NCI-H345 treated with DMSO at 0.1 percent for 48 hours (cell line): ENCODE measurements around the gene CRYBB3.
A peak's percentile ranks its signal among the peaks of the same experiment; 100 is the strongest.
"Not testable (repeated sequence)": the region's sequence is repeated elsewhere in the genome, so short reads cannot be mapped to it uniquely, and the experiment has no call there.

ENCODE experiments used
- DNase-seq: peaks from one replicate; lab custom pipeline; 2025; ENCODE audit not compliant: unreplicated experiment; lab: John Stamatoyannopoulos, UW

The CRYBB3 gene

GRCh38 chr22:25204547-25204946 is 4.9 kb downstream of the CRYBB3 start:
- not testable (repeated sequence) for DNase-seq

DNA sequence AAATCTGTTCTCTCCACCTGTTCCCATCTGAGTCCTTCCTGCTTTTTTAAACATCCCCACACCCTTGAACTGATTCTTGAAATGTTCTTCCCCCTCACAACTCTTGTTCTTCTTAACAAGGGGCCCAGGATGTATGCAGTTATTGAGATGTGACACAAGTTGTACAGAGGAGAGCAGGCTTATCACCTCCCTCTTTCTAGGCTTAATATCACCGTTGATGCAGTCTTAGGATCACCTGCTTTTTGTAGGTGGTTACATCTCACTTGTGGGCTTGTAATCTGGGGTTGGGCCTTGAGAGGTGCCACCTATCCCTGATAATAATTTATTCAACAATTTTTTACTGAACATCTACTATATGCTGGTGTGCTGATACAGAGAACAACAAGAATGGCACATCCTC is 6.2 kb downstream of the CRYBB3 start:
- no peak for DNase-seq

DNA sequence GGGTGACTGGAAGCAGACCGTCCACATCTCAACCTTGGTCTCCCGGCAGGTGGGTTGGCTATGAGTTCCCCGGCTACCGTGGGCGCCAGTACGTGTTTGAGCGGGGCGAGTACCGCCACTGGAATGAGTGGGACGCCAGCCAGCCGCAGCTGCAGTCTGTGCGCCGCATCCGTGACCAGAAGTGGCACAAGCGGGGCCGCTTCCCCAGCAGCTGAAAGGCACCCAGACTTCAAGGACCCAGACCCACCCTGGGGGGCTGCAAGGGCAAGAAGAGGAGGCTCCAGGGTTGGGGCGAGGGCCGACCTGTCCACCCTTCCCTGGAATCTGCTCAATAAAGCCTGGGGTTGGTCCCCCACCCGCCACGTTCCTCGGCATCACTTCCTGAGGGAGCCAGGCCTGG is 7.3 kb downstream of the CRYBB3 start:
- no peak for DNase-seq

DNA sequence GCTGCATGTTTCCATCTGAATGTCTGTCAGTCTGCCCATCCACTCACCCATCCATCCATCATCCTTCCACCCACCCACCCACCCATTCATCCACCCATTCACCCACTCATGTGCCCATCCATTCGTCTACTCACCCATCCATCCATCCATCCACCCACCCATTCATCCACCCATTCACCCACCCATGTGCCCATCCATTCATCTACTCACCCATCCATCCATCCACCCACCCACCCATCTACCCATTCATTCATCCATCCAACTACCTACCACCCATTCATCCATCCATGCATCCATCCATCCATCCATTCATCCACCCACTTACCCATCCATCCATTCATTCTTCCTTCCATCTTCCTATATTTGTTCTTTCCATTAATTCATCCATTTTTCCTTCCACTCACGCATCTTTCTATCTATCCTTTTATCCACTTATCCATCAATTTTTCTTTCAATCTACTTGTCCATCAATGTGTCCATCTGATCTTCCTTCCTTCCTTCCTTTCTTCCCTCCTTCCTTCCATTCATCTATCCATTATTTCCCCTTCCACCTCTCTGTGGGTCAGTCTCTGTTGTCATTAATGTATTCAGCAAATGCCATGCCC is 8.0 kb downstream of the CRYBB3 start:
- no peak for DNase-seq

DNA sequence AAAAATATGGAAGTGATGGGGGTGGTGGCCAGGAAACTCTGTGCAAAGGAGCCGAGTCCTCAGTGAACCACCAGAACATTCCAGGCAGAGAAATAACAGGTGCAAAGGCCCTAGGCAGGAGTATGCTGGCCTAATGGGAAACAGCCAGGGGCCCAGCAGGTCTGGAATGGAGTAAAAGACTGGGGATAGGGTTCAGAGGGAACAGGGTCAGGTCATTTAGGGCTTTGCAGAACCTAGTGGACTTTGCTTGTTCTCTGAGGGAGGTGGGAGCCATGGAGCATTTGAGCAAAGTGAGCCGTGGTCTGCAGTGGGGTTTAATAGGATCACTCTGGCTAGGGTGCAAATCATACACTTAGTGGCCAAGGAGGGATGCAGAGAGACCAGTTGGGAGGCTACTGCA is 8.7 kb downstream of the CRYBB3 start:
- no peak for DNase-seq

DNA sequence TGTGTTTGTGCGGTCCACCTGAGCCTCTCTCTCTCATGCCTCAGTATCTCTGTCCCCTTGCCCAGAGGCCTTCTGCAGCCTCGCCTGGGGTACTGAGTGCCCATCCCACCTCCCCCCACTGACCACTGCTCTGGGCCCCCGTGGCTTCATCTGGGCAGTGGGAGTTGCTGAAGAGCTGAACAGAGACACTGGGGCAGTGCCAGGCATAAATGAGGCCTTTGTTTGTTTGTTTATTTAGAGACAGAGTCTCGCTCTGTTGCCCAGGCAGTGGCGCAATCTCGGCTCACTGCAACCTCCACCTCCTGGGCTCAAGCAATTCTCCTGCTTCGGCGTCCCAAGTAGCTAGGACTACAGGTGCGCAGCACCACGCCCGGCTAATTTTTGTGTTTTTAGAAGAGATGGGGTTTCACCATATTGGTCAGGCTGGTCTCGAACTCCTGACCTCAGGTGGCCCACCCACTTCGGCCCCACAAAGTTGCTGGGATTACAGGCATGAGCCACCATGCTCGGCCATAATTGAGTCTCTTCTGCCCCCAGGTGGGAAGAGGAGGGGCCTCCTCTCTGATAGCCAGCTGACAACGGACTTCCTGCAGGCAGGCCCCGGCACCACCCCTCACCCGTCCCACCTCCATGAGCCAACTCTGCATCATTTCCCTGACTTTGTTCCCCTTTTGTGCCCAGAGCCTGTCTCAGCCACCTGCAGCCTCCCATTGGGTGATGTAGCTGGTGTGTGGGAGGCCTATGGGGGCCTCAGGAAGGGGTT is 9.3 kb downstream of the CRYBB3 start:
- DNase-seq, result no peak

DNA sequence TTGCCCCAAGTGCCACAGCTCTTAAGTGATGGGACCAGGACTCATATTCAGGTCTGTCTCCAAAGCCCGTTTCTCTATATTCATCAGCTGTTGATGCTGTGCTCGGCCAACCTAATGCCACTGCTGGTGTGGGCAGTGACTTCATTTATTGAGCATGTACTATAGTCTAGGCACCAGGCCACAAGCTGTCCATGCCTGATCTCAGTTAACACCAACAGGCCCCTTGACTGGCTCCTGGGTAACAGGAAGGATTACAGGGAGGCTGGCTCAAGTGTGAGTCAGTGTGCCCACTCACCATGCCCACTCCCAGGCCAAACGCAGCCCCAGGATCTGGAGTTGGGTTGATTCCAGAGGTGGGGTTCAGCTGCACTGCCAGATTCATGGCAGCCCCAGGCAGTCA is 11.1 kb downstream of the CRYBB3 start:
- no peak for DNase-seq

DNA sequence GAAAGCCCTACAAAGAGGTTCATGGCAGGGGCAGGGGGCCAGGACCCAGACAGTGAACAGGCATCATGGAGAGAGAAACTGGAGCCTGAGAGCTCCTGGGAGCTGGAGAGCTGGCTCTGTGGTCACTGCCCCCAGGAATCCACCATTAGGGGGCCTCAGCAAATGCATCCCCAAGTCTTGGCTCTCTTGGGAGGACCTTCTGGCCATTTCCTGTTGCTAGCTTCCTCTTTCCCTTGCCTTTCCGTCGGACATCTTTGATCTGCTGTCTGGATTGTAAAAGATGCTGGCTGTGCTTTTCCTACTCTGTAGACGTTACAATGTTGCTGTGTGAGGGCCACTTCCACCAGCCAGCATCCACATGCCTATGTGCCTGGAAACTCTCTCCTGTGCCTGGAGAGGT is 12.7 kb downstream of the CRYBB3 start:
- DNase-seq, result no peak

- no peak for DNase-seq
Observed at GRCh38 chr22:25213221-25213620, 13.6 kb downstream of the CRYBB3 start.

DNA sequence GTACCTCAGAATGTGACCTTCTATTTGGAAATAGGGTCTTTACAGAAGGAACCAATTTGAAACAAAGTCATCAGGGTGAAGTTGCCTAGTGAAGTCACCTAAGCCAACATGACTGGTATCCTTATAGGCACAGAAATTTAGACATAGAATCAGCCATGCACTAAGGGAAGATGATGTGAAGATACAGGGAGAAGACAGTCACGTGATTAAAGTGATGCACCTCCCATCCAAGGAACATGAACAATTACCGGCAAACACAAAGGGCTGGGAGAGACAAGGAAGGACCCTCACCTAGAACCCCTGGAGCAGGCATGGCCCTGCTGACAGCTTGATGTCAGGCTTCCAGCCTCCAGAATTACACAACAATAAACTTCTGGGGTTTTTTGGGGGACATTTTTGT is 16.6 kb downstream of the CRYBB3 start:
- no peak for DNase-seq

GRCh38 chr22:25219211-25219689 is 19.6 kb downstream of the CRYBB3 start, which contains the start of gene CRYBB2:
Gene CRYBB2, plus strand, starts transcription at chr22:25219639. Its CDS starts 1,791 bp downstream, at chr22:25221430.
- DNase-seq, result no peak

DNA sequence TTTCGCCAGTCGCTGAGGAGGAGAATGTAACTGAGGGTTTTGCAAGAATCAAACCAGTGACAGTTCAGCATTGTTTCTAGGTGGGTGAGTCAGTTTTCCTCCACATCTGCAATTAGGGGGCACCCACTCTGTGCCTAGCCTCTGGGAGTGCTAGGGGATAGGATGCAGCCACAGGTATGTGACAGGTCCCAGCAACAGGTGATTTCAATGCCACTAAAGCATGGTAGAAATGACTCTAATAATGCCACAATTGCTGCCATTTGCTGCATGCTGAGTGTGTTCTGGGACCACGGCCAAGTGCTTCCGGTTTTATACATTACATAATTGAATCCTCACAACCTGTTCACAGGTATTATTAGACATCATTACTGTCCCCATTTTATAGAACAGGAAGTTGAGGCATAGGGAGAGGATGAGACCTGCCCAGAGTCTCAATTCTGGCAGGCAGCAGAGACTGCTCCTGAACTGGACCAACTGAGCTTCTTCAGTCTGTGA is 20.3 kb downstream of the CRYBB3 start:
- no peak for DNase-seq

- DNase-seq, result no peak
Observed at GRCh38 chr22:25221790-25222189, 22.1 kb downstream of the CRYBB3 start.

- DNase-seq, result no peak
Observed at GRCh38 chr22:25223269-25223850, 23.7 kb downstream of the CRYBB3 start.

DNA sequence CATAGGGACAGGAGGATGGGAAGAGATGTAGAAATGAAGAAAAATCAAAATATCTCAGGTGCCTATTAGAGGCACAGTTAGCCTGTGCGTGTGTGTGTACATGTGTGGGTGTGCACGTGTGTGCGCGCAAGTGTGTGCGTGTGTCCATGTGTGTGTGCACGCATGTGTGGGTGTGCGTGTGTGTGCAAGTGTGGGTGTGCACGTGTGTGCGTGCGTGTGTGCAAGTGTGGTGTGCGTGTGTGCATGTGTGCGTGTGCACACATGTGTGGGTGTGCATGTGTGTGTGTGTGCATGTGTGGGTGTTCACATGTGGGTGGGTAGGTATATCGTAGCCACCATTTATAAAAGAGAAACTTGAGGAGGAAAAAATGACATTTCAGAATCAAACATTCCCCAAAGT is 29.2 kb downstream of the CRYBB3 start:
- no peak for DNase-seq

- not testable (repeated sequence) for DNase-seq
Observed at GRCh38 chr22:25230760-25231159, 31.1 kb downstream of the CRYBB3 start.

DNA sequence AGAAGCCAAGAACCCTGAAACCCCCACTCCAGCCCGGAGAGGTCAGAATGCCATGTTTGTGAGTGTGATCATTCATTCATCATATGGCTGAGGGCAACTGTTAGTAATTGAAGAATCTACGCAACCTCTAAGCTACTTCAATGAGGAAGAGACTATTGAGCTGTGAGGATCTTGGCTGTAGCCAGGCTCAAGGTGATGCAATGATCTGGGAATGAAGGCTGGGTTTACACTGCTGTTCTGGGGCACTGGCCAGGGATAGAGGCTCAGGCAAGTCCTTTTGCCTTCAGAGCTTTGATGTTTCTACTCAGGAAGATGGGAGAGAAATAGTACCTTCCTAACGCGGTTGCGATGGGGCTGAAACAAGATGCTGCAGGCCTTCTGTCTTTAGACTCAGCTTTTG is 32.6 kb downstream of the CRYBB3 start:
- no peak for DNase-seq

DNA sequence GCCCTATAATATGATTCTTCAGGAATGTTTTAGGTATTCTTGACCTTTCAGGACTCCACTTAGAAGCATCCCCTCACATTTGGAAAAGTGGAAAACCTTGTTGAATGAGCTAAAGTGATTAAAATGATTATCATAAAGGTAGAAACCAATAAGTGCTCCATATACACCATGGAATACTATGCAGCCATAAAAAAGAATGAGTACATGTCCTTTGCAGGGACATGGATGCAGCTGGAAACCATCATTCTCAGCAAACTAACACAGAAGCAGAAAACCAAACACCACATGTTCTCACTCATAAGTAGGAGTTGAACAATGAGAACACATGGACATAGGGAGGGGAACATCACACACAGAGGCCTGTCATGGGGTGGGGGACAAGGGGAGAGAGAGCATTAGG is 34.0 kb downstream of the CRYBB3 start:
- DNase-seq, result not testable (repeated sequence)

GRCh38 chr22:25235547-25236290 is 36.1 kb downstream of the CRYBB3 start:
- peak; percentile 44 for DNase-seq

GRCh38 chr22:25236417-25236816 is 36.8 kb downstream of the CRYBB3 start:
- no peak for DNase-seq

DNA sequence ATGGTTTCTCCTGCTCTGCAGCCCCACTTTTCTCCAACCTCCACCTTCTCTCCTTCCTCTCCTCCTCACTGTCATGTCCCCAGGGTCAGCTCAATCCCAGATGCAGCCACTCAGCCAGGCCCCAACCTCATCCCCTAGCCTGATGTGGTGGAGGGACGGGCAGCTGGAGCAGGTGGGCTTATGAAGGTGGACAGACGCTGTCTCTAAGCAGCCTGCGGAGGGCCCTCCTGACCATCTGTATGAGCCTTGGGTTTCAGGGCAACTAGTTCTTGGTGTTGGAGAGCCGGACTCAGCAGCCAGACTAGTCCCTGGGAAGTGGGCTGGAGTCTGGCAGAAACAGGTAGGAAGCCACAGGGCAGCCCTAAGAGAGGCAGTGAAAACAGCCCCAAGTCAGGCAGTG is 37.8 kb downstream of the CRYBB3 start:
- DNase-seq, result no peak
